H1 (cell line): Measurements from ENCODE around the gene ADAM19. TPM values are rescaled to one million over a fixed set of nuclear protein-coding genes. Genes with fewer than 3 reads are reported as not detected.

ENCODE experiments used
- CTCF ChIA-PET: fragments of 300-600 bp; sonication (Branson Sonifier 250); formaldehyde crosslinking; loops from one replicate; lab custom pipeline; 2021; ENCODE audit not compliant: partially characterized antibody; lab: Charles Lee
- POLR2A ChIA-PET: fragments of 300-600 bp; sonication (Branson Sonifier 250); formaldehyde crosslinking; loops from one replicate; lab custom pipeline; 2021; ENCODE audit warnings: inconsistent platforms; ENCODE audit not compliant: partially characterized antibody; lab: Charles Lee
- DNase-seq, 2 experiments: peaks; one replicate each; pipeline versions ENCODE4 v3.0.0 to v3.0.0-alpha.2; 2010 to 2022; ENCODE audit warnings: low spot score in 2 of 2, low read depth in 1 of 2, mixed read lengths in 1 of 2
- FAIRE-seq: peaks from 2 replicates; lab custom pipeline; 2011; peaks lifted over from hg19 to GRCh38; lab: Jason Lieb, UNC
- H2AFZ ChIP-seq: 2 replicates; pipeline ENCODE4 v1.8.1; 2012; ENCODE audit warnings: low read length, inconsistent platforms
- H2AK5ac ChIP-seq: 2 replicates; pipeline ENCODE4 v1.6.1; 2013; ENCODE audit warnings: low read depth, low read length
- H2BK120ac ChIP-seq: replicated peaks from 2 replicates; pipeline ENCODE3; 2013; ENCODE audit warnings: low read depth, low read length, inconsistent platforms
- H2BK12ac ChIP-seq: 2 replicates; pipeline ENCODE4 v1.6.1; 2013; ENCODE audit warnings: low read depth, low read length
- H2BK15ac ChIP-seq: 2 replicates; pipeline ENCODE4 v1.6.1; 2013; ENCODE audit warnings: low read length
- H2BK20ac ChIP-seq: 2 replicates; pipeline ENCODE4 v1.6.1; 2013; ENCODE audit warnings: low read length
- H2BK5ac ChIP-seq: 2 replicates; pipeline ENCODE4 v1.6.1; 2013; ENCODE audit warnings: low read depth, low read length
- H3K14ac ChIP-seq: 2 replicates; pipeline ENCODE4 v1.6.1; 2013; ENCODE audit warnings: inconsistent platforms; ENCODE audit not compliant: insufficient read length
- H3K18ac ChIP-seq: 2 replicates; pipeline ENCODE4 v1.6.1; 2013; ENCODE audit warnings: low read length; ENCODE audit errors: extremely low read depth
- H3K23ac ChIP-seq: 2 replicates; pipeline ENCODE4 v1.6.1; 2013; ENCODE audit warnings: inconsistent platforms; ENCODE audit not compliant: insufficient read length
- H3K23me2 ChIP-seq: 2 replicates; pipeline ENCODE4 v1.6.1; 2013; ENCODE audit warnings: low read depth, low read length
- H3K27ac ChIP-seq: 2 replicates; pipeline ENCODE4 v1.6.1; 2011; ENCODE audit warnings: low read depth, low read length, inconsistent platforms
- H3K27me3 ChIP-seq, 4 experiments: replicated peaks in 1 of 4; 1 replicate in 1 of 4; 2 replicates in 3 of 4; pipeline versions ENCODE4 v1.6.1 to v1.8.1; 2011 to 2013; ENCODE audit warnings: low read length in 3 of 4, mild to moderate bottlenecking in 3 of 4, inconsistent platforms in 2 of 4, mixed read lengths in 2 of 4, moderate library complexity in 1 of 4; ENCODE audit not compliant: control insufficient read depth in 3 of 4, insufficient read depth in 3 of 4; ENCODE audit errors: extremely low read depth in 1 of 4
- H3K36me3 ChIP-seq, 4 experiments: 2 replicates each; pipeline versions ENCODE4 v1.6.1 to v1.8.1; 2011 to 2013; ENCODE audit warnings: mild to moderate bottlenecking in 4 of 4, low read length in 3 of 4, moderate library complexity in 2 of 4, control low read depth in 1 of 4, inconsistent platforms in 1 of 4; ENCODE audit not compliant: insufficient read depth in 4 of 4, control insufficient read depth in 2 of 4
- H3K4ac ChIP-seq: replicated peaks from 2 replicates; pipeline ENCODE3; 2013; ENCODE audit warnings: low read length, low read depth, mixed read lengths, inconsistent platforms; ENCODE audit not compliant: insufficient read length
- H3K4me1 ChIP-seq, 4 experiments: replicated peaks in 1 of 4; 1 replicate in 1 of 4; 2 replicates in 3 of 4; pipeline versions ENCODE4 v1.6.1 to v1.8.1; 2011 to 2013; ENCODE audit warnings: low read length in 3 of 4, inconsistent platforms in 2 of 4, mixed read lengths in 1 of 4; ENCODE audit not compliant: insufficient read depth in 4 of 4, control insufficient read depth in 3 of 4
- H3K4me2 ChIP-seq, 2 experiments: 2 replicates each; pipeline versions ENCODE4 v1.6.1 to v1.8.1; 2011 to 2013; ENCODE audit warnings: low read depth in 2 of 2, low read length in 2 of 2, control low read depth in 1 of 2, inconsistent platforms in 1 of 2, mild to moderate bottlenecking in 1 of 2; ENCODE audit not compliant: insufficient read depth in 1 of 2
- H3K4me3 ChIP-seq, 4 experiments: fragments of 200-600, 300-600 bp in 1 of 4; sonication (generic), shearing (Covaris generic), sonication (Bioruptor Twin) in 1 of 4; 2 replicates each; pipeline versions ENCODE4 v1.5.1 to v1.8.1; 2011 to 2016; ENCODE audit warnings: low read length in 4 of 4, low read depth in 3 of 4, control low read depth in 2 of 4, inconsistent platforms in 2 of 4, mild to moderate bottlenecking in 2 of 4, mixed read lengths in 1 of 4, moderate library complexity in 1 of 4; ENCODE audit not compliant: insufficient read depth in 2 of 4; ENCODE audit errors: extremely low read depth in 1 of 4
- H3K56ac ChIP-seq: replicated peaks from 2 replicates; pipeline ENCODE3; 2013; ENCODE audit warnings: low read depth, mild to moderate bottlenecking, mixed read lengths, low read length, inconsistent platforms; ENCODE audit not compliant: insufficient read length
- H3K79me1 ChIP-seq: 2 replicates; pipeline ENCODE4 v1.6.1; 2013; ENCODE audit warnings: low read depth, low read length, control low read depth
- H3K79me2 ChIP-seq, 2 experiments: 2 replicates each; pipeline versions ENCODE4 v1.6.1 to v1.8.1; 2012 to 2013; ENCODE audit warnings: low read length in 2 of 2, mild to moderate bottlenecking in 2 of 2, inconsistent platforms in 1 of 2; ENCODE audit not compliant: insufficient read depth in 2 of 2, control insufficient read depth in 1 of 2
- H3K9ac ChIP-seq, 4 experiments: replicated peaks in 1 of 4; 1 replicate in 1 of 4; 2 replicates in 3 of 4; pipeline versions ENCODE4 v1.6.1 to v1.8.1; 2011 to 2013; ENCODE audit warnings: low read depth in 3 of 4, low read length in 3 of 4, control low read depth in 2 of 4, mild to moderate bottlenecking in 2 of 4, moderate library complexity in 2 of 4, inconsistent platforms in 1 of 4; ENCODE audit errors: extremely low read depth in 1 of 4
- H3K9me3 ChIP-seq, 2 experiments: 2 replicates each; pipeline versions ENCODE4 v1.6.1 to v1.8.1; 2012 to 2013; ENCODE audit warnings: mild to moderate bottlenecking in 2 of 2, moderate library complexity in 2 of 2, control low read depth in 1 of 2, inconsistent platforms in 1 of 2, low read depth in 1 of 2, low read length in 1 of 2, mixed read lengths in 1 of 2; ENCODE audit not compliant: insufficient read depth in 2 of 2
- H4K20me1 ChIP-seq, 2 experiments: replicated peaks in 1 of 2; 2 replicates each; pipeline versions ENCODE3 to v1.8.1; 2011 to 2013; ENCODE audit warnings: inconsistent platforms in 2 of 2, low read length in 2 of 2, mild to moderate bottlenecking in 1 of 2; ENCODE audit not compliant: insufficient read depth in 2 of 2, control insufficient read depth in 1 of 2
- H4K5ac ChIP-seq: 2 replicates; pipeline ENCODE4 v1.6.1; 2013; ENCODE audit warnings: low read length, low read depth, mixed read lengths, inconsistent platforms; ENCODE audit not compliant: insufficient read length
- H4K8ac ChIP-seq: 2 replicates; pipeline ENCODE4 v1.8.0; 2013; ENCODE audit warnings: mild to moderate bottlenecking, moderate library complexity, low read length, inconsistent platforms; ENCODE audit not compliant: insufficient read depth; ENCODE audit errors: extremely low read depth
- H4K91ac ChIP-seq: replicated peaks from 2 replicates; pipeline ENCODE3; 2013; ENCODE audit warnings: low read length, mixed read lengths, inconsistent platforms; ENCODE audit not compliant: insufficient read length
- ASH2L ChIP-seq: fragments of 200-600, 300-600 bp; sonication (generic); IDR thresholded peaks from one replicate; pipeline ENCODE4 v1.7.1; 2017; ENCODE audit warnings: low read length
- CEBPB ChIP-seq: IDR thresholded peaks from 2 replicates; pipeline ENCODE4 v1.6.1; 2012; ENCODE audit warnings: low read depth, low read length
- CHD1 ChIP-seq: IDR thresholded peaks from 2 replicates; pipeline ENCODE4 v1.6.1; 2012; ENCODE audit warnings: low read depth, low read length, improper control_type of control experiment
- KDM1A ChIP-seq: fragments of 200-600, 300-600 bp; sonication (generic); IDR thresholded peaks from 2 replicates; pipeline ENCODE4 v1.7.1; 2016; ENCODE audit warnings: mild to moderate bottlenecking, low read length, borderline replicate concordance
- POLR2AphosphoS5 ChIP-seq: IDR thresholded peaks from 2 replicates; pipeline ENCODE4 v1.6.1; 2011; ENCODE audit warnings: low read depth, low read length
- POU5F1 ChIP-seq: IDR thresholded peaks from 2 replicates; pipeline ENCODE4 v1.6.1; 2011; ENCODE audit warnings: low read depth, mild to moderate bottlenecking, low read length, moderate library complexity
- RBBP5 ChIP-seq: IDR thresholded peaks from 2 replicates; pipeline ENCODE4 v1.7.1; 2012; ENCODE audit warnings: low read depth, mild to moderate bottlenecking, inconsistent platforms, low read length, moderate library complexity, borderline replicate concordance
- SIN3A ChIP-seq, 2 experiments: IDR thresholded peaks in 1 of 2; conservative IDR thresholded peaks in 1 of 2; 2 replicates each; pipeline ENCODE4 v1.6.1; 2011 to 2012; ENCODE audit warnings: low read length in 2 of 2, improper control_type of control experiment in 1 of 2, low read depth in 1 of 2, mild to moderate bottlenecking in 1 of 2
- SP4 ChIP-seq: IDR thresholded peaks from 2 replicates; pipeline ENCODE4 v1.6.1; 2012; ENCODE audit warnings: low read length, inconsistent platforms
- TAF1 ChIP-seq: IDR thresholded peaks from 2 replicates; pipeline ENCODE4 v1.6.1; 2011; ENCODE audit warnings: mild to moderate bottlenecking, low read depth, low read length
- TAF7 ChIP-seq: optimal IDR thresholded peaks from 2 replicates; pipeline ENCODE3; 2011; ENCODE audit warnings: low read depth, mild to moderate bottlenecking, inconsistent platforms, low read length, moderate library complexity, borderline replicate concordance
- TCF12 ChIP-seq: IDR thresholded peaks from 2 replicates; pipeline ENCODE4 v1.6.1; 2011; ENCODE audit warnings: low read depth, mild to moderate bottlenecking, low read length
- WGBS, 2 experiments: shearing (Covaris generic) in 1 of 2; methylation state at CpG; one replicate each; pipeline versions ENCODE4 v1.1.6 to v1.1.7; 2013 to 2015; ENCODE audit warnings: low lambda C conversion rate in 2 of 2, mixed read lengths in 2 of 2, inconsistent platforms in 1 of 2, low coverage in 1 of 2, missing lambda C conversion rate in 1 of 2; ENCODE audit not compliant: insufficient replicate concordance in 2 of 2, insufficient coverage in 1 of 2, insufficient read length in 1 of 2; ENCODE audit errors: extremely low coverage in 1 of 2, missing lambda C conversion rate in 1 of 2; 5-methylcytosine and 5-hydroxymethylcytosine counted together
- polyA plus RNA-seq, 7 experiments: library from polyadenylated mRNA; depleted of rRNA in 3 of 7; stranded (reverse) in 5 of 7; unstranded in 2 of 7; fragments of >200 nt in 5 of 7; fragments of 200-250 nt in 2 of 7; gene quantifications; 1 replicate in 5 of 7; 2 replicates in 1 of 7; 4 replicates in 1 of 7; pipeline versions ENCODE4 v1.2.1 to v1.2.3, GENCODE V29; 2011 to 2013; ENCODE audit warnings: missing spikeins in 2 of 7, mixed read lengths in 2 of 7
- total RNA-seq: library from RNA; stranded (reverse); fragmentation: NEBNext Ultra II Directional; extraction: Animal tissue kit (Norgen Biotek cat#: 25700); gene quantifications from 2 replicates; pipeline ENCODE4 v1.2.1, GENCODE V29; 2021

ADAM19 gene
- total and polyA plus RNA-seq, 2 of the 8 experiments (the other 6 are each of a cell fraction or from before 2014, with no cell fraction given), result 6.5 to 22.7 TPM

DNA sequence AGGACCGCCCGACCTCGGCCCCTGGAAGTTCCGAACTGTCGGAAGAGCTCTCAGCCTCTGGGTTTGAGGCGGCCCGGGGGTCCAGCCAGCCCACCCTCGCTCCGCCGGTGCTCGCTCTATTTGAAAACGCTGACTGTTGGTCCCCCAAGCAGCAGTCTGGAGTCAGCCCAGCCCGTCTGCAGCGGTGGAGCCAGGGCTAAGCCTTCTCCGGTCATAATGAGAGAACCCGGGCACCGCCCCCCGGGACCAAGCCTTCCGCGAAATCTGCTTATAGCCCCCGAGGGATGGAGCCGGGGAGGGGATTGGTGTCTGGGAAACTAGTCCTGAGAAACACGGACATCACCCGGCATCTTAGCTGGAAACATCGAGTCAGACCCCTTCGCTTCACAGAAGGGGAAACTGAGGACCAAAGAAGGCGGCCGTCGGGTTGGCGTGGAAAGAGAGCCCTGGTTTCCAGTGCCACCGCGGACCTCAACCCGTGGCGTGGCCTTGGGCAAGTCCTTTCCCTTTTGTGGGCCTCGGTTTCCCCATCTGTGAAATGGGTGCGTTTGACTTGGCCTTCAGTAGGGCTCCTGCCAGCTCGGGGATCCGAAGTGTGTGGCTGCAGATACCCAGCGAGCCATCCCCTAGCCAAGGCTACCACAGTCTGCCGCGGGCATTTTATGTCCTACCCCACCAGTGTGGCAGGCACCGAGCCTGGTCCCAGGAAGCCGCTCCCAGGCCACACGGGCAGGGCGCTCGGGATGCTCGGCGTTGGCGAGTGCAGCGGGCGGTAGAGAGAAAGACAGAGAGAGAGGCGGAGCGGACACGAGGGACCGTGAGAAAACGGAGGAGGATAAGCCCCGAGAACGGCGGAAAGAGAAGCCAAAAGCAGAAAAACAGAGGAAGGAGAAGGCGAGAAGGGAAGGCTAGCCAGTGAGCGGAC, 857 bp downstream of the ADAM19 start:
- peaks cover 2 to 5% (median 3%) of the 10 kb centered on the region in 4 experiments; a peak in 4 of 7 replicates for H3K4me1 ChIP-seq
- peak overlapping the region; percentile 2; the same call in 1 of the 2 replicates for H2AFZ ChIP-seq
- no peaks in the 10 kb centered on the region for H3K9me3 ChIP-seq
- CTCF ChIA-PET, result interaction anchor here (0.9 to 1.0 kb wide), 2 partner anchors 61 to 142 kb away, joined by 3 read pairs; no protein-coding TSS in a partner anchor
- DNase-seq (no peak), FAIRE-seq (no peak)
- H4K91ac ChIP-seq, result no peak overlapping the region
- no peaks in the 10 kb centered on the region for H4K20me1 ChIP-seq
- H4K8ac ChIP-seq, result peak overlapping the region; percentile 28; the same call in 1 of the 2 replicates
- H2BK5ac ChIP-seq, result no peak overlapping the region
- H4K5ac ChIP-seq, result no peak overlapping the region
- H3K56ac ChIP-seq, result no peak overlapping the region
- peak overlapping the region; percentile 70 to 72 for H3K4me2 ChIP-seq
- H3K36me3 ChIP-seq, result no peaks in the 10 kb centered on the region; a peak in 1 of 8 replicates
- no peak overlapping the region for H2AK5ac ChIP-seq
- no peak overlapping the region for H2BK20ac ChIP-seq
- H2BK12ac ChIP-seq, result 0 out of 2 replicates have a peak overlapping the region, but pooled peaks have one; percentile 34
- peak overlapping the region; percentile 56 to 78 (median 75) for H3K4me3 ChIP-seq
- H3K79me2 ChIP-seq, result no peaks in the 10 kb centered on the region; a peak in 1 of 4 replicates
- H2BK15ac ChIP-seq, result no peak overlapping the region
- 21% methylated on average over 49 of the region's 61 CpGs; no CpG with 5 or more reads in 1 of the 2 experiments for WGBS, 2 experiments
- no peak overlapping the region for H3K27ac ChIP-seq
- H3K18ac ChIP-seq, result peak overlapping the region; percentile 62; the same call in 1 of the 2 replicates
- H3K79me1 ChIP-seq, result no peaks in the 10 kb centered on the region
- no peak overlapping the region for H3K4ac ChIP-seq
- POLR2A ChIA-PET, result no interaction called here
- no peak overlapping the region for H3K23ac ChIP-seq
- H3K9ac ChIP-seq, result peak overlapping the region in 2 of 4 experiments; percentile 27 to 32; a peak in 4 of 7 replicates
- no peak overlapping the region for H3K14ac ChIP-seq
- peaks cover 6% of the 10 kb centered on the region; the same call in 1 of the 2 replicates for H3K23me2 ChIP-seq
- peaks cover 0 to 12% (median 7%) of the 10 kb centered on the region in 4 experiments; a peak in 5 of 7 replicates for H3K27me3 ChIP-seq
- H2BK120ac ChIP-seq, result no peak overlapping the region
- TF ChIP-seq ASH2L (peak; percentile 69), CHD1 (no peak), TCF12 (no peak), RBBP5 (peak; percentile 61; the same call in 1 of the 2 replicates), TAF1 (no peak), TAF7 (no peak), SIN3A (conservative IDR thresholded peaks at IDR 0.05 in 1 of 2, IDR thresholded peaks at IDR 0.05 in 1 of 2; ENCODE audit: low read depth in 1 of 2, low read length in 2 of 2) (no peak), KDM1A (peak; percentile 98), SP4 (no peak), POU5F1 (no peak), POLR2AphosphoS5 (no peak), CEBPB (no peak)
